OCI-LY7 (cell line): ENCODE results near the gene SLCO4C1.

Experiments
- EZH2phosphoT487 ChIP-seq: fragments of 200-600 bp; sonication (generic); IDR thresholded peaks from 2 replicates; pipeline ENCODE4 v1.6.1; 2018; ENCODE audit warnings: low read depth, borderline replicate concordance, mild to moderate bottlenecking, mixed run types, antibody characterized with exemption, low read length, moderate library complexity, mixed read lengths
- TF ChIP-seq, protein P1 (sequence below): fragments of 200-600 bp; sonication (generic); conservative IDR thresholded peaks from 2 replicates; pipeline ENCODE4 v1.5.1; 2014; ENCODE audit warnings: mild to moderate bottlenecking, antibody characterized with exemption, low read length, moderate library complexity, mixed read lengths

DNA sequence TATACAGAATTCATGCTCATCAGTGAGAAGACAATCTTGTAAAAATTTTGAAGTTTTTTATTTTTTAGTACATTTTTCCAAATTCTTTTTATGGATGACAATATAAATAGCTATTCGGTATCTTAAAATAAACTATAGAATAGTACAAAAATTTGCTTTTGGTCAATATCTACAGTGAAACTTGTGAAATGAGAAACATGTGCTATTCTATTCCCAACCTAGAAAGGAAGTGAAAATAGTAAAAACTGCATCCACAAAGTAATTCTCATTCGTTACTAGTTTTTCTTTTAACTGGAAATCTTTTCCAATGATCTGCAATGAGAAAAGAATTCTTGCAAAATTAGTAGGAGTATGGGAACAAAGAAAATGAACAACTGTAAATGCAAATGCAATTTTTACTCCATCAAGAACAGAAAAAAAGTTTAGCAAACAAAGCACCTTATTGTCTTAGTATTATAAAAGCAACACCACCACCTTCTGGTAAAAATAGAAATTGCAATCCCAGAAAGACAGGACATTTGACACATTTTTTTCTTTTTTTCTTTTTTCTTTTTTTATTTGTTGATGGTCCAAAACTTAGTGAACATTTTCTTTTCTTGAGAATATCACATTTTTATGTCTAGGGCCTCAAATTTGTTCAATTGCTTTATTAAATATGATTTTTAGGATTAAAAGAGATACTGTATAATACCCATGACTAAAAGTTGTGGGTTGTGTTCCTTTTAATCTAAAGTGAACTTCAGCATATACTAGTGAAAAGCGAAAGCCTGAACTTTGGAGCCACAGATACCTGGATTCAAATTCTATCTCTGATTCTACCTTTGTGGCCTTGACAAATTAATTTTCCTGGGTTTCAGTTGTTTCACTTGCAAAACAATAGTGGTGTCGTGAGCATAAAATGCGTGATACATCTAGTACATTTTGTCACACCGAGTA, 72.3 kb downstream of the SLCO4C1 start:
- TF ChIP-seq, protein P1, sequence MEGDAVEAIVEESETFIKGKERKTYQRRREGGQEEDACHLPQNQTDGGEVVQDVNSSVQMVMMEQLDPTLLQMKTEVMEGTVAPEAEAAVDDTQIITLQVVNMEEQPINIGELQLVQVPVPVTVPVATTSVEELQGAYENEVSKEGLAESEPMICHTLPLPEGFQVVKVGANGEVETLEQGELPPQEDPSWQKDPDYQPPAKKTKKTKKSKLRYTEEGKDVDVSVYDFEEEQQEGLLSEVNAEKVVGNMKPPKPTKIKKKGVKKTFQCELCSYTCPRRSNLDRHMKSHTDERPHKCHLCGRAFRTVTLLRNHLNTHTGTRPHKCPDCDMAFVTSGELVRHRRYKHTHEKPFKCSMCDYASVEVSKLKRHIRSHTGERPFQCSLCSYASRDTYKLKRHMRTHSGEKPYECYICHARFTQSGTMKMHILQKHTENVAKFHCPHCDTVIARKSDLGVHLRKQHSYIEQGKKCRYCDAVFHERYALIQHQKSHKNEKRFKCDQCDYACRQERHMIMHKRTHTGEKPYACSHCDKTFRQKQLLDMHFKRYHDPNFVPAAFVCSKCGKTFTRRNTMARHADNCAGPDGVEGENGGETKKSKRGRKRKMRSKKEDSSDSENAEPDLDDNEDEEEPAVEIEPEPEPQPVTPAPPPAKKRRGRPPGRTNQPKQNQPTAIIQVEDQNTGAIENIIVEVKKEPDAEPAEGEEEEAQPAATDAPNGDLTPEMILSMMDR = peak; percentile 88
- TF ChIP-seq EZH2phosphoT487 = no peak
